Choroid plexus epithelial cell (primary cell): Measurements from ENCODE around the gene KCNK7.

ENCODE experiments used
- DNase-seq: peaks from one replicate; pipeline ENCODE4 v3.0.0-alpha.2; 2010; ENCODE audit warnings: low read depth
- H3K4me3 ChIP-seq: 2 replicates; pipeline ENCODE4 v1.5.1; 2011; ENCODE audit warnings: low read depth, mild to moderate bottlenecking, control low read depth, low read length, moderate library complexity
- TF ChIP-seq, protein P1 (sequence below): conservative IDR thresholded peaks from 2 replicates; pipeline ENCODE4 v1.5.1; 2011; ENCODE audit warnings: low read depth, mild to moderate bottlenecking, control low read depth, inconsistent platforms, low read length, moderate library complexity

The KCNK7 gene

DNA sequence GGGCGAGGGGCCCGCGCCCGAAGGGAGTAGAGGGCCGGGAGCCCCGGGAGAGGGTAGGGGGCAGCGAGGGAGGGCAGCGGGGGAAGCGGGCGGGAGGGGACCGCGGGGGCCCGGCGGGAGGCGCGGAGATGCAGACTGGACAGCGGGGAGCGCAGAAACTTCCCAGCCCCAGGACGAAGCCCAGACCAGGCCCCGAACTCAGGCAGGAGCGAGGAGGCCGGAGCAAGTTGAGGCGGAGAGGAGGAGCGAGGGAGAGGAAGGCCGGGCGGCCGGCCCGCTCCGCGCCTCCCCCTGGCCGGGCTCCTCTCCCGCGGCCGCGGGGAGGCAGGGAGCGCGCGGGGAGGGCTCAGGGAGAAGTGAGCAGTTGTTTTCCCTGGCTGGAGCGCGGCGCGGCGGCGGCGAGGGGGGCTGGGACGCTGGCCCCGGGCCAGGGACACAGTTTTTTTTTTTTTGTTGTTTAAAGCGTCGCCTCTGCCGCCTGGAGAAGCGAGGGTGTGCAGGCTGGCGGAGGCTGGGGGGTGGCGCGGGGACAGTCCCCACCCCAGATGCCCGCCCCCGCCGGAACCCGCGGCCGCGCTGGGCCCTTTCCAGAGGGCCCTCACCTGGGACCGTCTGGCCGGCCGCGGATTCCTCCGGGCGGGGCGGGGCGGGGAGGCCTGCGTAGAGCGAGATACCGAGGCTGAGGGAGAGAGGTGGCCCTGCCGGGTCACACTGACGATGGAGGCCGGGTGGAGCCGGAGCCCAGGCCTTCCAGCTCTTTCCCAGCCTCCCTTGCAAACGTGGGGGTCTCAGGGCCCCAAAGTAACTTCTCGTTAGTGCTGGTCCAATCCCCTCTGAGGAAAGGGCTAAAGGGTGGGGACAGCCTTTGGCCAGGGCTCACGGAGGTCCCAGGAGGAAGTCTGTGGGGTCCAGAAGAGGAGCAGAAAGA is 37.3 kb downstream of the KCNK7 start, which contains the start of gene LTBP3:
LTBP3 (minus strand) TSS at position 358 of the 928 bp plus-strand sequence. CDS start 400 bp downstream, outside the sequence.
- peak; percentile 88 for DNase-seq
- TF ChIP-seq, protein P1, sequence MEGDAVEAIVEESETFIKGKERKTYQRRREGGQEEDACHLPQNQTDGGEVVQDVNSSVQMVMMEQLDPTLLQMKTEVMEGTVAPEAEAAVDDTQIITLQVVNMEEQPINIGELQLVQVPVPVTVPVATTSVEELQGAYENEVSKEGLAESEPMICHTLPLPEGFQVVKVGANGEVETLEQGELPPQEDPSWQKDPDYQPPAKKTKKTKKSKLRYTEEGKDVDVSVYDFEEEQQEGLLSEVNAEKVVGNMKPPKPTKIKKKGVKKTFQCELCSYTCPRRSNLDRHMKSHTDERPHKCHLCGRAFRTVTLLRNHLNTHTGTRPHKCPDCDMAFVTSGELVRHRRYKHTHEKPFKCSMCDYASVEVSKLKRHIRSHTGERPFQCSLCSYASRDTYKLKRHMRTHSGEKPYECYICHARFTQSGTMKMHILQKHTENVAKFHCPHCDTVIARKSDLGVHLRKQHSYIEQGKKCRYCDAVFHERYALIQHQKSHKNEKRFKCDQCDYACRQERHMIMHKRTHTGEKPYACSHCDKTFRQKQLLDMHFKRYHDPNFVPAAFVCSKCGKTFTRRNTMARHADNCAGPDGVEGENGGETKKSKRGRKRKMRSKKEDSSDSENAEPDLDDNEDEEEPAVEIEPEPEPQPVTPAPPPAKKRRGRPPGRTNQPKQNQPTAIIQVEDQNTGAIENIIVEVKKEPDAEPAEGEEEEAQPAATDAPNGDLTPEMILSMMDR = no peak
- peak within 1 kb of the TSS; percentile 65 for H3K4me3 ChIP-seq

DNA sequence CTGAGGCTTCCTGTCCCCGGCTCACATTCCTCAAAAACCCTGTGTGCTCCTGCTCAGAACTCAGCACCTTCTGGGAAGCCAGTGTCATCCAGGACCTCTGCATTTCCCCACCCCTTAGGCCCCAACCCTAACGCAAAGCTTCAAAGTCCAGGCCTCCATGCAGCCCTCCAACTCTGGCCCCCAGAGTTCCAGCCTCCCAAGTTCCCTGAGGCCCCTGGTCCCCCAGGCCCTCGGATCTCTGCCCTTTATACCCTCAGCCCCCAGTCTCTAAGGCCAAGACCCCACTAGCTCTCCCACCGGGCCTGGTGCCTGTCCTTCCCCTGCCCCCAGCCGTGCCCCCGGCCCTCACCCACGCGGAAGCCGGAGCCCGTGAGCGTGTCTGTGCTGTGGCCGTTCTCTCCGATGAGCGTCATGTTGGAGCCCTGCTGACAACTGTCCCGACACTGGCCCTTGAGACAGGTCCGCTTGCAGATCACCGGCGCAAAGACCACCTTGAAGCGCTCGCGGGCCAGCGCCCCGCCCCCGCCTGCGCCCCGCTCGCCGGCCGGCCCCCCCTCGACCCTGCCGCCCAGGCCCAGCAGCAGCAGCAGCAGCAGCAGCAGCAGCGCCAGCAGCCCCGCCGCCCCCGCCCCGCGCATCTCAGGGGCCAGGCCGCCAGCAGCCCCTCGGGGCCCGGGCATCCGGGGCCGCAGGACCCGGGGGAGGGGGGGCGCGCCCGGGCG is 38.2 kb downstream of the KCNK7 start:
- peak overlapping the region; percentile 65 for H3K4me3 ChIP-seq
- DNase-seq = no peak
- TF ChIP-seq, protein P1 = no peak

DNA sequence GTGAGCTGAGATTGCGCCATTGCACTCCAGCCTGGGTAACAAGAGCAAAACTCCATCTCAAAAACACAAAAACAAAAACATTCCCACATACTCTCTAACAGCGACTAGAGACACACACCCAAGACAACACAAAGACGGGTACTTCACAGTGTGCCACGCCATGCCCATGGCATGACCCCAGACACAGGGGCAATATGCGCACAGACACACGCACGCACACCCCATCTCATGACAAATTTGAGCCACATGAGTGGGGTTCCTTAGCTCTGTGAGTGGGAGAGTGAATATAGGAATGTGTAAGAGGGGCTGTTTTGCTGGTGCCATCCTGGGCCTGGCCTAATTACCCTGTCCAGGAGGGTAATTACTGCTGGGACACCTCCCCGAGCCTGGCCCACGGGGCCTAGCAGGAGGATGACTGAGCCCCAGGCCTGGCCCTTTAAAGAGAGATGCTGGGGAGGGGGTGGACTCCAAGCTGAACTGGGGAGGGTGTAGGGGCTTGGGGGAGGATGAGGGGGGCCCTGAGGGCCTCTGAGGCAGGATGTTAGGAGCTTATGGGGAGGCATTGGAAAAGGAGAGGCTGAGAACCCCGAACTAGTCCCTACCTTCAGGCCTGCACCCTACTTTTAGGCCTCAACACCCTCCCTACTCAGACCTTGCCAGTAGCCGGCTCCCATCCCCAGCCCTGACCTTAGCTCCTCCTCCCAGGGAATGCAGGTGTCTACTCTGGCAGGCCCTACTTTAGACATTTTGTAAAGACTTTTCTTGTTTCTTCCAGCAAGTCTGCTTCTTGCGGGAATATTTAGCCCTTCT is 38.9 kb downstream of the KCNK7 start:
- H3K4me3 ChIP-seq = peak overlapping the region; percentile 65
- DNase-seq = no peak
- TF ChIP-seq, protein P1 = no peak

DNA sequence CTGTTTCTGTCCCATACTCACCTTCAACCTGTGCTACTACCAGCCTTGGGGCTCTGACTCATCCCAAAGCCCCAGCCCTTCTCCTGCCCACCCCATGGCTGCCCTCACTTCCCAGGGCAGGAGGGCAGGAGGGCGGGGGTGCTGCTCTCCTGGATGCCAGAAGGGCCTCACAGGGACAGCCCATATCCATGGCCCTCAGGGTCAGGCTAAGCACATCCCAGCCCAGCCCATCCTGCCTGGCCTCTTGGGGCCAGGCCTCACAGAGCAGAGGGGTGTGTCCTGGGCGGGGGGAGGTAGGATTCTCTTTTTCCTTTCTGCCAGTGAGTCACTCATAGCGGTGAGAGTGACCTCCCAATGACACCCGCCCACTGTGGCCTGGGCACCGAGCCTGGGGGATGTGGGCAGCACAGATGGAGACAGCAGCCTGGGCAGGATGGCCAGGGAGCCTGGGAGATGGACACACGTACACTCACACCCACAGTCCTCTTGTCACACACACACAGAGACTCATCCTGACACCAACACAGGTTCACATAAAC is 39.8 kb downstream of the KCNK7 start:
- peak; percentile 68 for DNase-seq
- TF ChIP-seq, protein P1 = no peak
- peak overlapping the region; percentile 30 for H3K4me3 ChIP-seq

- no peak overlapping the region for H3K4me3 ChIP-seq
- TF ChIP-seq, protein P1 = no peak
- DNase-seq = no peak
Observed at GRCh38 chr11:65554842-65555430, 40.7 kb downstream of the KCNK7 start.
